ENCODE measurements around the gene CEMP1. TPM values are rescaled to one million over a fixed set of nuclear protein-coding genes. Genes with fewer than 3 reads are reported as not detected.
A peak's percentile ranks its signal among the peaks of the same experiment; 100 is the strongest.
"Not testable (repeated sequence)": the region's sequence is repeated elsewhere in the genome, so short reads cannot be mapped to it uniquely, and the experiment has no call there.

Gene CEMP1
- total RNA-seq, 2 donors from 2014 or later, result 0.63 TPM; not detected in 1

DNA sequence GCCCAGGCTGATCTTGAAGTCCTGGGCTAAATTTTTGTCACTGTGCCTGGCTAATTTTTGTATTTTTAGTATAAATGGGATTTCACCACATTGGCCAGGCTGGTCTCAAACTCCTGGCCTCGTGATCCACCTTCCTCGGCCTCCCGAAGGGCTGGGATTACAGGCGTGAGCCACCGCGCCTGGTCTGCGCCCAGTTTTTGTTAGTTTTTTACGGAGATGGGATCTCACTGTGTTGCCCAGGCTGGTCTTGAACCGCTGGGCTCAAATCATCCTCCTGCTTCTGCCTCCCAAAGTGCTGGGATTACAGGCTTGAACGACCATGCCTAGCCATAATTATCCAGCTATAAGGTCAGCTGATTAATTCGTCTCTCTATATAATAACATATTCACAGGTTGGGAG lies 2.7 kb upstream of the CEMP1 start:
- Histone ChIP-seq H3K4me3 (no peak overlapping the region), H3K36me3 (peaks cover 7% of the 10 kb centered on the region), H3K27ac (no peak overlapping the region), H3K4me1 (ENCODE audit: control insufficient read depth in 1 of 2, low read depth in 2 of 2) (peaks cover 13 to 31% of the 10 kb centered on the region in 2 donors), H3K9me3 (no peaks in the 10 kb centered on the region), H3K27me3 (replicated peaks; ENCODE audit: insufficient read depth) (no peaks in the 10 kb centered on the region)
- TF ChIP-seq CTCF (IDR thresholded peaks at IDR 0.05), result no peak
- ATAC-seq (ENCODE audit: insufficient number of reproducible peaks, low FRiP score, low read depth) (no peak), DNase-seq (ENCODE audit: low spot score) (no peak)

DNA sequence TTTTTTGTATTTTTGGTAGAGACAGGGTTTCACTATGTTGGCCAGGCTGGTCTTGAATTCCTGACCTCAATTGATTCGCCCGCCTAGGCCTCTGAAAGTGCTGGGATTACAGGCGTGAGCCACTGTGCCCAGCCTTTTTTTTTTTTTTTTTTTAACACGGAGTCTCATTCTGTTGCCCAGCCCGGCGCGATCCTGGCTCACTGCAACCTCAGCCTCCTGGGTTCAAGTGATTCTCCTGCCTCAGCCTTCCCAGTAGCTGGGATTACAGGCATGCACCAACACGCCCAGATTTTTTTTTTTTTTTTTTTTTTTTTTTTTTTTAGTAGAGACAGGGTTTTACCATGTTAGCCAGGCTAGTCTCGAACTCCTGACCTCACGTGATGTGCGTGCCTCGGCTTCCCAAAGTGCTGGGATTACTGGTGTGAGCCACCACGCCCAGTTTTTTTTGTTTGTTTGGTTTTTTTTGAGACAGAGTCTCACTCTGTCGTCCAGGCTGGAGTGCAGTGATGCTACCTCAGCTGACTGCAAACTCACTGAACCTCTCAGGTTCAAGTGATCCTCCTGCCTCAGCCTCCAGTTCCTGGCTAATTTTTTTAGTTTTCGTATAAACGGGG lies 2.0 kb upstream of the CEMP1 start:
- H3K4me3 ChIP-seq, result peak overlapping the region; percentile 83
- H3K36me3 ChIP-seq, result peaks cover 13% of the 10 kb centered on the region
- DNase-seq (ENCODE audit: low spot score); ATAC-seq (ENCODE audit: insufficient number of reproducible peaks, low FRiP score, low read depth); H3K27me3 ChIP-seq (replicated peaks; ENCODE audit: insufficient read depth); H3K9me3 ChIP-seq: not testable (repeated sequence)
- peak overlapping the region; percentile 93 to 99 for H3K27ac ChIP-seq
- peaks cover 10 to 26% of the 10 kb centered on the region in 2 donors for H3K4me1 ChIP-seq (ENCODE audit: control insufficient read depth in 1 of 2, low read depth in 2 of 2)

GRCh38 chr16:2532494-2533141 lies 1.4 kb upstream of the CEMP1 start:
- DNase-seq (ENCODE audit: low spot score), result no peak

GRCh38 chr16:2531696-2532493 lies 687 bp upstream of the CEMP1 start:
- Histone ChIP-seq H3K4me1 (ENCODE audit: control insufficient read depth in 1 of 2, low read depth in 2 of 2) (peaks cover 7 to 22% of the 10 kb centered on the region in 2 donors), H3K9me3 (no peaks in the 10 kb centered on the region), H3K4me3 (peak overlapping the region; percentile 83), H3K27me3 (replicated peaks; ENCODE audit: insufficient read depth) (no peaks in the 10 kb centered on the region), H3K27ac (peak overlapping the region; percentile 93 to 99), H3K36me3 (peaks cover 24% of the 10 kb centered on the region)
- no peak for TF ChIP-seq CTCF (IDR thresholded peaks at IDR 0.05)
- ATAC-seq (ENCODE audit: insufficient number of reproducible peaks, low FRiP score, low read depth), result peak; percentile 86
- peak; percentile 96 for DNase-seq (ENCODE audit: low spot score)

More at GRCh38 chr16:2532494-2533141, 1.4 kb upstream of the CEMP1 start:
- Histone ChIP-seq H3K27ac (peak overlapping the region; percentile 93 to 99), H3K27me3 (replicated peaks; ENCODE audit: insufficient read depth) (no peaks in the 10 kb centered on the region), H3K4me3 (peak overlapping the region; percentile 83), H3K4me1 (ENCODE audit: control insufficient read depth in 1 of 2, low read depth in 2 of 2) (peaks cover 10 to 26% of the 10 kb centered on the region in 2 donors), H3K9me3 (no peaks in the 10 kb centered on the region), H3K36me3 (peaks cover 20% of the 10 kb centered on the region)
- no peak for ATAC-seq (ENCODE audit: insufficient number of reproducible peaks, low FRiP score, low read depth)
- TF ChIP-seq CTCF (IDR thresholded peaks at IDR 0.05), result no peak

- peaks cover 24% of the 10 kb centered on the region for H3K36me3 ChIP-seq
- peak overlapping the region; percentile 83 for H3K4me3 ChIP-seq
- DNase-seq (ENCODE audit: low spot score) (no peak), ATAC-seq (ENCODE audit: insufficient number of reproducible peaks, low FRiP score, low read depth) (no peak)
- no peaks in the 10 kb centered on the region for H3K27me3 ChIP-seq (replicated peaks; ENCODE audit: insufficient read depth)
- no peaks in the 10 kb centered on the region for H3K9me3 ChIP-seq
- no peak for TF ChIP-seq CTCF (IDR thresholded peaks at IDR 0.05)
- peak overlapping the region; percentile 81 to 99 for H3K27ac ChIP-seq
- H3K4me1 ChIP-seq (ENCODE audit: control insufficient read depth in 1 of 2, low read depth in 2 of 2), result peaks cover 6 to 17% of the 10 kb centered on the region in 2 donors
These were observed 434 bp downstream of the CEMP1 start for GRCh38 chr16:2530629-2531318.

Data from thoracic aorta (tissue), 2 donors.